Embryonic facial prominence (tissue), 1 donor: ENCODE data around the gene SH3BP4.

Experiments used
- DNase-seq: peaks from one replicate; pipeline ENCODE4 v3.0.0-alpha.2; 2016; ENCODE audit errors: extremely low spot score

Gene SH3BP4, protein sequence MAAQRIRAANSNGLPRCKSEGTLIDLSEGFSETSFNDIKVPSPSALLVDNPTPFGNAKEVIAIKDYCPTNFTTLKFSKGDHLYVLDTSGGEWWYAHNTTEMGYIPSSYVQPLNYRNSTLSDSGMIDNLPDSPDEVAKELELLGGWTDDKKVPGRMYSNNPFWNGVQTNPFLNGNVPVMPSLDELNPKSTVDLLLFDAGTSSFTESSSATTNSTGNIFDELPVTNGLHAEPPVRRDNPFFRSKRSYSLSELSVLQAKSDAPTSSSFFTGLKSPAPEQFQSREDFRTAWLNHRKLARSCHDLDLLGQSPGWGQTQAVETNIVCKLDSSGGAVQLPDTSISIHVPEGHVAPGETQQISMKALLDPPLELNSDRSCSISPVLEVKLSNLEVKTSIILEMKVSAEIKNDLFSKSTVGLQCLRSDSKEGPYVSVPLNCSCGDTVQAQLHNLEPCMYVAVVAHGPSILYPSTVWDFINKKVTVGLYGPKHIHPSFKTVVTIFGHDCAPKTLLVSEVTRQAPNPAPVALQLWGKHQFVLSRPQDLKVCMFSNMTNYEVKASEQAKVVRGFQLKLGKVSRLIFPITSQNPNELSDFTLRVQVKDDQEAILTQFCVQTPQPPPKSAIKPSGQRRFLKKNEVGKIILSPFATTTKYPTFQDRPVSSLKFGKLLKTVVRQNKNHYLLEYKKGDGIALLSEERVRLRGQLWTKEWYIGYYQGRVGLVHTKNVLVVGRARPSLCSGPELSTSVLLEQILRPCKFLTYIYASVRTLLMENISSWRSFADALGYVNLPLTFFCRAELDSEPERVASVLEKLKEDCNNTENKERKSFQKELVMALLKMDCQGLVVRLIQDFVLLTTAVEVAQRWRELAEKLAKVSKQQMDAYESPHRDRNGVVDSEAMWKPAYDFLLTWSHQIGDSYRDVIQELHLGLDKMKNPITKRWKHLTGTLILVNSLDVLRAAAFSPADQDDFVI

DNA sequence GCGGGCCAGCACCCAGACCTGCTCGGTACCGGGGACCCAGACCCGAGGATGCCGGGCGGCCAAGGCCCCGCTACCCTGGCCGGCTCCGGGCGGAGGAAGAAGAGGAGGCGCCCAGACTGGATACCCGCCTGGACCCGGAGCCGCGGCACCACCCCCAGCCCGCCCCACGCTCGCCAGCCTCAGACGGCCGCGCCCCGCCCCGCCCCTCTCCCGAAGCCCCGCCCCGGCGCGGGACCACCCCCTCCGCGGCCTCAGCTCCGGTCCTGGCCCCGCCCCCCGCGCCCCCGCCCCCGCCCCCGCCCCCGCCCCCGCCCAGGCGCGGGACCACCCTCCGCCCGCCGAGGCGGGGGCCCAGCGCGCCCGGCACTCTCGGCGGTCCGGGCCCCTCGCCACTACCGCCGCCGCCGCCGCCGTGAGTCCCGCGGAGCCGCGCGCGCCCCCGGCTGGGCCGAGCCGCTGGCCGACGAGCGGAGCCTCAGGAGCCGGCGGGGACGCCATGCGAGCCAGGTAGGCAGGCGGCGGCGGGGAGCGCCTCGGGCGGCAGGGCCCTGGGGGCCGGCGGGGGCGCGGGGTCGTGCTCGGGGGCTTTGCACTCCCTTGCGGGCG, at the start of gene SH3BP4:
SH3BP4 (plus strand) TSS at position 354 of the 606 bp plus-strand sequence. CDS start 82,986 bp downstream, outside the sequence.
- DNase-seq = peak; percentile 78

GRCh38 chr2:234904785-234905184, 47.0 kb upstream of the SH3BP4 start:
- no peak for DNase-seq

GRCh38 chr2:234905547-234906265, 46.1 kb upstream of the SH3BP4 start:
- no peak for DNase-seq

DNA sequence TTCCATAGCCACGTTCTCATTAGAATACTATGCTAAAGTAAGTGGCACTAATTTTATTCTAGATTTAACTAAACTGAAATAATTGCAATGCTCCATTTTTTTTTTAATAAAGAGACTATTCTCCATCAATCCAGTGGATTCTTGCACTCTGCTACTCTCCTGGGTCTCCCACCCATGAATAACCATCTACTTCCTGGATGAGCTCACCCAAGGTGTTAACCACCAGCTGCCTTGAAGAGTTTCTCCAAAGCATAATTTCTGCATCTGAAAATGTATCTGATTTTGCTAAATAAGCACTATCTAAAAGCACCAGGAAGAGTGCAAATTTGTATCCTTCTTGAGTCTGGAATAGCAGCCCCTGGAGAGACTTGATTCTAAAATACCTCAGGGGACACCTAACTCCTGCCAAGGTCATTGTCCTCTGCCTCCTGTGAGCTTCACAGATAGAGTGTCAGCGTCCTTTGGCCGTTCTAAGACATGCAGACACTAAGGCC, 41.6 kb upstream of the SH3BP4 start:
- DNase-seq = no peak

- DNase-seq = no peak
Measured at GRCh38 chr2:234911271-234911670, 40.5 kb upstream of the SH3BP4 start.

- no peak for DNase-seq
Measured at GRCh38 chr2:234912437-234912836, 39.4 kb upstream of the SH3BP4 start.

DNA sequence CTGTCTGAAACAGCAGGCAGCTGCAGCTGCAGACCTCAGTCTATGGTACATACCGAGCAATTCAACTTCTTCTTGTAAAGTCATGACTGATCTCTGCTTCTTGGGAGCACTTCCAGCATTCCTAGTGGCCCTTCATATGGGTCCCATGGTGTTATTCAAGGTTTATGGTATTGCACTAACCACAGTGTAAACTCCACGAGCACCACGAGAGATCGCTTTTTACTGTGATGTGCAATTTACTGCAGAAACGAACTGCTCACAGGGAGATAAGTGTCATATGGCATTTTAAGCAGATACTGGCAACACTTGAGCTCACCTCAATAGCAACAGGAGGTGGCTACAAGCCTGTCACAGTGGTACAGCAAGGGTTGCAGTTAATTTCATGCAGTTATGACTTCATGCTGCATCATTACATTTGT, 38.6 kb upstream of the SH3BP4 start:
- no peak for DNase-seq

DNA sequence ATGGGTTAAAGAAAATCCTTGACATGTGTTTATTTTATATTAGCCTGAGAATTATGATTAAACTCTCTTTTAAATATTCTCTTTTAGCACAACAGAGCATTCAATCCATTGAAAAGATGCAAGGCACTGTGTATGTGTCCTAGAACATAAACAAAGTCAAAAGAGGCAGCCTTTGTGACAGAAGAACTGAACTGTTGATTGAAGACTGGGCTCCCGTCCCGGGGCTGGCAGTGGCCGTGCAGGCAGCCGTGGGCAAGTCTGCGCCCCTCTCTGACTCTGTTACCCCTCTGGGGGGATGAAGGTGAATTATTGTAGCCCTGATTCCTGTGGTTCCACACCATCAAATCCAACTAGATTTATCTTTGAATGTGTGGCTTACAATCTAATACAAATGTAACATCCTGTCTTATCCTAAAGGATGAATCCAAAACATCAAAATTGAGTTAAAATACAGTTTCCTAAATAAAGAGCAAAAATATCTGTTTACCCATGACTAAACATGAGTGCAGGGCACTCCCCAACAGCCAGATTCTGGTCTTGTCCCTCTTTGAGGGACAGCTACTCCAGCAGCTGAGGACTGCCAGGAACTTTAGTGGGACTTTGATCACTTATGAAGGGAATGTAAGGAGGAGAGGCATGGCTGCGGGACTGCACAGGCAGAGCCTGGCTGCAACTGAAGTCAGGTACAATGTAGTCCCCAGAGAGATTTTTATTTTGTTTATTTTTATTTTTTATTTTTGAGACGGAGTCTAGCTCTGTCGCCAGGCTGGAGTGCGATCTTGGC, 37.3 kb upstream of the SH3BP4 start:
- no peak for DNase-seq

- DNase-seq = no peak
Measured at GRCh38 chr2:234916674-234917073, 35.1 kb upstream of the SH3BP4 start.

- DNase-seq = no peak
Measured at GRCh38 chr2:234917211-234917975, 34.4 kb upstream of the SH3BP4 start.

- DNase-seq = no peak
Measured at GRCh38 chr2:234919711-234920110, 32.1 kb upstream of the SH3BP4 start.

DNA sequence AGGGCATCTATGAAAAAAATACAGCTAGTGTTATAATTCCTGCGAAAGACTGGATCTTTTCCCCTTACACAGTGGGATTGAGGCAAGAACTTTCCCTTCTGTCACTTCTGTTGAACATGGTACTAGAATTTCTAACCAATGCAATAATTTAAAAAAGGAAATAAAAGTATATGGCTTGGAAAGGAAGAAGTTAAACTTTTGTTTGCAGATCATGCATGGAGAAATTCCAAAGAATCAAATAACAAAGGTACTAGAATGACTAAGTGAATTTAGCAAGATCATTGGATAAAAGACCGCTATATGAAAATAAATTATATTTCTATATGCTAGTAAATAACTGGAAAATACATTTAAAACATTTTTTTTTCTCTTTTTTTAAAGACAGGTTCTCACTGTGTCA, 31.0 kb upstream of the SH3BP4 start:
- no peak for DNase-seq

GRCh38 chr2:234929002-234929401, 22.8 kb upstream of the SH3BP4 start:
- no peak for DNase-seq

GRCh38 chr2:234930397-234930796, 21.4 kb upstream of the SH3BP4 start:
- no peak for DNase-seq

DNA sequence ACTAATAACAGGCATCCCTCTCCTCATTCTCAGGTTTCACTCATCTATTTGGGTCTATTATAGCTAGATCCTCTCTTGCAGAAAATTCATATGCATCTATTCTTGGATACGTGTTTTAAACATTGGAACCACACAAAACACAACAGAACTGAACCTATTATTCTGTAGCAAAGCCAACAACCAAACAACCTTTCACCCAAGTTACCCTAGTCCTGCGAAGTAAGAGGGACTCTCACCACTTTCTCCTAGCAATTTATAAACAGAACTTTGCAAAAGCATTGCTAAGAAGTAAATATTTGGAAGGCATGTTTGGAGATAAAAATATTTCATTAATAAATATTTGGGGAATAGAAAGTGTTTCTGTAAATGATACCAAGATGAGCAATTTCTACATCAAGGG, 20.4 kb upstream of the SH3BP4 start:
- DNase-seq = no peak

- DNase-seq = no peak
Measured at GRCh38 chr2:234932591-234933168, 19.1 kb upstream of the SH3BP4 start.

GRCh38 chr2:234935311-234935710, 16.5 kb upstream of the SH3BP4 start:
- DNase-seq = no peak

DNA sequence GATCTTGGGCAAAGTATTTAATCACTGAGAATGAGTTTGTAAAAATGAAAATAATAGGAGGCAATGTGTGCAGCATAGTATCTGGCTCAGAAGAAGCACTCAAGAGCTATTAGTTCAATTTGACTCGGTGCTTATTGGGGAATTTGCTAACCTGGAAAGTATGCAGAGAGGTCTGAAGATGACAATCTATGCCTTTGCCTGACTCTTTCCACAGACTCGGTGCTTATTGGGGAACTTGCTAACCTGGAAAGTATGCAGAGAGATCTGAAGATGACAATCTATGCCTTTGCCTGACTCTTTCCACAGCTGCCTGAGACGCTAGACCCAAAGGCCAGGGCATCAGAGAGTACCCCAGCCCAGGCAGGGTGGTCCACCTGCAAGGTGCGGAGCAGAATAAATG, 12.2 kb upstream of the SH3BP4 start:
- no peak for DNase-seq

DNA sequence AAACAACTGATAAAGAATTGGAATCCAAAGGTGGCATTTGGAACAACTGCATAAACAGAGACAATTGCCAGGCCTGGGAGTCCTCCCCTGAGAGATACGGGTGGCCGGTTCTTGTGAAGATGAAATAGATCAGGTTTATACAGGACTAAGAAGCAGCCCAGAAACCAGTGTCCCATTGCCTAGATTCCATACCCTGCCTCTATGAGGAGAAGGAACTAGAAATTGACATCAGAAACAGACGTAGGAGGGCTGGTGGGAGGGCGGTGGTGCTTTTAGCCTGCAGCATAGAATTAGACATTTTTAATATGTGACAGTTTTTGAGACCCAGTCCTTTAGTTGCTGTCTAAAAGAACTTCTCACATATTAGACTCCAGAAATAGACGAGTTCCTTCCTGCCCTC, 11.8 kb upstream of the SH3BP4 start:
- DNase-seq = no peak
